Inflammatory macrophage (primary cell): ENCODE measurements around the gene TRIM69.
A peak's percentile ranks its signal among the peaks of the same experiment; 100 is the strongest.
"Not testable (repeated sequence)": the region's sequence is repeated elsewhere in the genome, so short reads cannot be mapped to it uniquely, and the experiment has no call there.

Experiments
- DNase-seq, 2 donors: peaks; one replicate each; pipeline ENCODE4 v3.0.0-alpha.2; 2020 to 2022

Gene TRIM69

DNA sequence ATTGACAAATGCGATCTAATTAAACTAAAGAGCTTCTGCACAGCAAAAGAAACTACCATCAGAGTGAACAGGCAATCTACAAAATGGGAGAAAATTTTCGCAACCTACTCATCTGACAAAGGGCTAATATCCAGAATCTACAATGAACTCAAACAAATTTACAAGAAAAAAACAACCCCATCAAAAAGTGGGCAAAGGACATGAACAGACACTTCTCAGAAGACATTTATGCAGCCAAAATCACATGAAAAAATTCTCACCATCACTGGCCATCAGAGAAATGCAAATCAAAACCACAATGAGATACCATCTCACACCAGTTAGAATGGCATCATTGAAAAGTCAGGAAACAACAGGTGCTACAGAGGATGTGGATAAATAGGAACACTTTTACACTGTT lies 7.1 kb downstream of the TRIM69 start:
- DNase-seq: not testable (repeated sequence)

DNA sequence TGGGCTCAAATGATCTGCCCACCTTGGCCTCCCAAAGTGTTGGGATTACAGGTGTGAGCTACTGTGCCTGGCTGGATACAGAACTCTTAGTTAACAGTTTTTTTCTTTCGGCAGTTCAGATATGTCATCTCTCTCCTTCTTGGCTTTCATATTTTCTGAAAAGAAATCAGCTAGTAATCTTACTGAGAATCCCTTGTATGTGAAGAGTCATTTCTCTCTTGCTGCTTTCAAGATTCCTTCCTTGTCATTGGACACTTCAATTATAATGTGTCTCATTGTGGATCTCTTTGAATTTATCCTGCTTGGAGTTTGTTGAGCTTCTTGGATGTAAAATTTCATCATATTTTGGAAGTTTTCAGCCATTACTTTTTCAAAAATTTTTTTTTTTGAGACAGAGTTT lies 17.0 kb downstream of the TRIM69 start:
- DNase-seq: no peak

DNA sequence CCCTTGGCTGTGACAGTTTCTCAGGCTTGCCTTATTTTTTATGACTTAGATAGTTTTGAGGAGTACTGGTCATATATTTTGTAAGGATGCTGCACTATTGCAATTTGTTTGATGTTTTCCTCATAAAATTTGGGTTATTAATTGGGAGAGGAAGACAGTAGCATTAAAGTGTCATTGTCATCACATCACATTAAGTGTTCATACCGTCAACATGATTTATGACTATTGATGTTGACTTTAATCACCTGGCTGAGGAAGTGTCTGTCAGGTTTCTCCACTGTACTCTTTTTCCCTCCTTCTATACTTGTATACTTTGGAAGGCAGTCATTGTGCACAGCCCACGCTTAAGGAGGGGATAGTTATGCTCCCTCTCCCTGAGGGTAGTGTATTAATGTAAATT lies 26.9 kb downstream of the TRIM69 start:
- DNase-seq: no peak

DNA sequence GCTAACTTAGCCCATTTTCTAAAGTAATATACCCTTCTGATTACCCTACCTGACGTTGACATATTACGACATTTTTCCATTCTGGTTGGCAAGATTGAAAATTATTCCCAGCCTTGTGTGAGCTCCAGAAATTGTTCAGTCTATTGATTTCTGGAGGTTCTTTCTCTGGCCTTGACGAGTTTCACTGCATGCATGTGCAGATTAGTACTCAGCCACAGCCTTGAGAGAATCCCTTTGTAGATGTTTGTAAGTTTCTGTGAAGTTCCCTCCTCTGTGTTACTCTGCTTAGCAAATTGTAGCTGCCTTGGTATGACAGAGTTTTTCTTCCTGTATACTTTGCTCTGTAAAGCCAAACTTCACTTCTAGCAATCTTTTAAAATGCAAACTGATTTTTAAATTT lies 27.5 kb downstream of the TRIM69 start:
- no peak for DNase-seq

DNA sequence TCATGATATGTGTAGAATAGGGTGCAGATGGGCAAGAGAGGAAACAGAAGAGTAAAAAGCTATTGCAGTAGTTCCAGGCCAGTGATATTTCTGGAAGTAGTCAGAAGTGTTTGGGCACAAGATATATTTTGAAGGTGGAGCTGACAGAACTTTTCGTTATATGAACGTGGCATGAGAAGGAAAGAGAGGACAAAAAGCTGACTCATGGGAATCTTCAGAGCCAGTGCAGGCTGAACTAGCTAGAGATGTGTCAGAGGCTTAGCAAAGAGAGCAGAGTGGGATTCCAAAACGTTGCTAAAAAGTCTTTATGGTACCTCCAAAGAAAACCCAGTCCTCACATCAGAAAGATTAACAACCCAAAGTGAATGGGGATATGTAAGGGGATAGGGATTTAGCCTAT lies 28.7 kb downstream of the TRIM69 start:
- DNase-seq: no peak

DNA sequence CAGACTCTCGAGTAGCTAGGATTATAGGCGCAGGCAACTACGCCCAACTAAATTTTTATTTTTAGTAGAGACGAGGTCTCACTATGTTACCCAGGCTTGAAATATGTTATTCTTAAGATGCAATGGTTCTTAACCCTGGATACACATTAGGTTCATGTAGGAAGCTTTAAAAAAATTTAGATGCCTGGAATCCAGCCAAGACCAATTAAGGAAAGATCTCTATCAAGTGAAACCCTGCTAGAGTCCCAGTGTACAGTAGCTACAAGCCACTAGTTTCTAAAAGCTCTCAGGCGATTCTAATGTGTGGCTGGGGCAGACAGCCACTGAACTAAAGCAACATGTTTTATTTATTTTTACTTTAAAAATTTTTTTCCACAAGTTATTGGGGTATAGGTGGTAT lies 33.2 kb downstream of the TRIM69 start:
- DNase-seq: no peak

DNA sequence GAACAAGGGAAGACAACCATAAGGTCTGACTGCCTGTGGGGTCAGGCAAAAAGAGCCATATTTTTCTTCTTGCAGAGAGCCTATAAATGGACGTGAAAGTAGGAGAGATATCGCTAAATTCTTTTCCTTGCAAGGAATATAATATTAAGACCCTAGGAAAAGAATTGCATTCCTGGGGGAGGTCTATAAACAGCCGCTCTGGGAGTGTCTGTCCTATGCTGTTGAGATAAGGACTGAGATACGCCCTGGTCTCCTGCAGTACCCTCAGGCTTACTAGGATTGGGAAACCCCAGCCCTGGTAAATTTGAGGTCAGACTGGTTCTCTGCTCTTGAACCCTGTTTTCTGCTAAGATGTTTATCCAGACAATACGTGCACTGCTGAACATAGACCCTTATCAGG lies 34.4 kb downstream of the TRIM69 start:
- DNase-seq: not testable (repeated sequence)

DNA sequence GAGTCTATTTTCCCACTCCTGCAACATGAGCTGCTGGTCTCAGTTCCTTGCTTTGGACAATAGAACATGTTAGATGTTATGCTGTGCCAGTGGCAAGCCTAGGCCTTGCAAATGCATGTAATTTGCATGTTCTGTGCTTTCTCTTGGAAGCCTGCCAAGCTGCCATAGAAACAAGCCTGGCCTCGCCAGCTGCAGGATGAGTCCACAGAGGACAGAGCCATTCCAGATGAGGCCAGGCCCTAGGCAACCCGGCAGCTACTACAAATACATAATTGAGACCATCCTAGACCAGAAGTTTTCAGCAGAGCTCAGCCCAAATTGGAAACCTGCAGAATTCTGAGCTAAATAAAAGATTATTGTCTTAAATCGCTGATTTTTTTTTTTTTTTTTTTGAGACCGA lies 39.6 kb downstream of the TRIM69 start:
- DNase-seq: no peak

DNA sequence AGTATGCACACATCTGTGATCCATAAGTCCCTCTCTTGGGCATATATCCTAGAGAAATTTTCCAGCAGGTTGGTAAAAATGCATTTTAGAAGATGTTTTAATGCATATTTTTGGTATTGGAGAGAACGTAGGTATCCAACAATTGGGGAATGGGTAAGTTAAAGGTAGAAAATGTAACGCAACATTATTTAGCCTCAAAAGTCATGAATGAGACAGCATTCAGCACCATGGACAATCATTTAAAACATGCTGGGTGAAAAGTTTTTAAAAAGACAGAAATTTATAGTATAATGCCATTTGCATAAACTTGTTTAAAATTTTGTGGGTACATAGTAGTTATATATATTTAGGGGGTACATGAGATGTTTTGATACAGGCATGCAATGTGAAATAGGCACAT lies 43.4 kb downstream of the TRIM69 start:
- DNase-seq: no peak

DNA sequence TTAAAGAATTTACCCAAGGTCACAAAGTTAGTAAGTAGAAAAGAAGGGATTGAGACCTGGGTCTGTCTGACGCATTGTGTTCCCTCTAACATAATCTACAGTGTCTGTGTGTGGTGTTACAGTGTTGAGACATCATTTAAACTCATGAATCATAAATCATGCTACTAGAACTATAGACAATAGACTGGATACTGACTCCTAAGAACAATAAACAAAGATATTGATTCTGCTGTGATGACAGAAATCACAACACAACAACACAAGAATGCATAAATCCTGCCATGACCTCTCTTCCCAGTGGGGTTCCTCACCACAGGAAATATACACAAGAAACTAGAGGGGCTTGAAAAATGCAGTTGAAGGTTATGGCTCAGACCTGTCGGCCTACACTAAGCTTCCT lies 44.3 kb downstream of the TRIM69 start:
- DNase-seq: no peak

DNA sequence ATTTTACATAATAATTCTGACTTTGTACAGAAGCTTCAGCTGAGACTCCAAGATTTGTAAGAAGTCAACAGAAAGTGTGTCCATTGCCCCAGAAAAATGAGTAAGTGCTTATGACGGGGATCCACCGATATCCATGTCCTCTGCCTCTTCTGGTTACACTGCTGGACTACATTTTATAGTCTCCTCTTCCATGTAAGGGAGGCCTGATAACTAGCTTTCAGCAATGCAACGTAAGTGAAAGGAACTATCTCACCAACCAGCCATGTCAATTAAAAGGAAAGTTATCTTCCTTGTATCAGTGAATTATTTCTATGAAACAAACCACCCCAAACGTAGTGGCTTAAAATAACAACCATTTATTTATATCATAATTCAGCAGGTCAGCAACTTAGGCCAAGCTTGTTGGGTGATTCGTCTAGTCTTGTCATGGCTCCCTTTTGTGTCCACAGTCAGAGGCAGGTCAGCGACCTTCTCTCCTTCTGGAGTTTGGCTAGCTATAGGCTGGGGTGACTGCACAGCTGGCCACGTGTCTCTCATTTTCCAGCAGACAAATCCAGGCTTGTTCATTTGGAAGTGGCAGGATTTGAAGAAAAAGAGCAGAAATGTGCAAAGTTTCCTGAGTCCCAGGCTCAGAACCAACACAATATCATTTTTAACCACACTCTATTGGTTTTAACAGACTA lies 44.9 kb downstream of the TRIM69 start:
- no peak for DNase-seq

DNA sequence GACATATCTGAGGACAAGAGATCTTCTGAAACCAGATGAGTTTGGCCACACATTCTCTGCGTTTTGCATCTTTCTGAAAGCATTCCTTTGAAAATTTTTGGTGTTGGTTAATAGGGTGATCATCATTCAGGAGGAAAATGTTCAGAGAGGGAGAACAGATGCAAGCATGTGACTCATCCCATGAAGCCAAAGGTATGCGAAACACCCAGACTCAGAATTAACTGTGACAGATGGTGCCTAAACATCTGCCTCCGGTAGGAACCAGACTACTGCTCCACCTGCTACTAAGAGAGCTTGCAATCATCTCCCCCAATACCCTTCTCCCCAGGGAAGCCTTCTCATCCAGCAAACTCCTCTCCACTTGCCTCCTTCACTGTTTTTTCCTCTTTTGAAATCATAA lies 46.2 kb downstream of the TRIM69 start:
- no peak for DNase-seq

DNA sequence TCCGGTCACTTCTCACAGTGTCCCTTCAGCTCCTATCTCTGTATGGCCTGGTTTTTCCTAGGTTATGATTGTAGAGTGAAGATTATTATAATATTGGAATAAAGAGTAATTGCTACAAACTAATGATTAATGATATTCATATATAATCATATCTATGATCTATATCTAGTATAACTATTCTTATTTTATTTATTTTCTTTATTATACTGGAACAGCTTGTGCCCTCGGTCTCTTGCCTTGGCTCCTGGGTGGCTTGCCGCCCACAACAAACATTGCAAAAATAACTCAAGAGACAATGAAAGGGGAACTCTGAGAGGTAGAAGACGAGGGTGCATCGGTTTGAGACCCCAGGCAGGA lies 48.6 kb downstream of the TRIM69 start:
- DNase-seq: not testable (repeated sequence)

DNA sequence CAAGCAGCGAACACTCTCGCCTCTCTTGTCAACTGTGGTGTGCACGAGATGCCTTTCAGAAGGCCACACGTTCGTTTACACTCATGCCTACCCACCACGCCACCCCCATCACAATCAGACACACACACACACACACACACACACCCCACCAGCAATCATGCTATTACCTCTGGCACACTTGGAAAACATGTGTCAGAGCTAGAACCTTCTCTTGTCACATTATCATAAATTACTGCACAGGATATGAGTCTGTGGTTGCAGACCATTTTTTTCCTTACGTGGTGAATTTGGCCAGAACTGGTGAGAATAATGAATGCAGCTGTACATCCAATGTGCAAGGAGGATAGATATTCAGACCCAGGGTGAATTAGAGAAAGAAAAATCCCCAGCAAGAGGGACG lies 52.4 kb downstream of the TRIM69 start:
- no peak for DNase-seq

DNA sequence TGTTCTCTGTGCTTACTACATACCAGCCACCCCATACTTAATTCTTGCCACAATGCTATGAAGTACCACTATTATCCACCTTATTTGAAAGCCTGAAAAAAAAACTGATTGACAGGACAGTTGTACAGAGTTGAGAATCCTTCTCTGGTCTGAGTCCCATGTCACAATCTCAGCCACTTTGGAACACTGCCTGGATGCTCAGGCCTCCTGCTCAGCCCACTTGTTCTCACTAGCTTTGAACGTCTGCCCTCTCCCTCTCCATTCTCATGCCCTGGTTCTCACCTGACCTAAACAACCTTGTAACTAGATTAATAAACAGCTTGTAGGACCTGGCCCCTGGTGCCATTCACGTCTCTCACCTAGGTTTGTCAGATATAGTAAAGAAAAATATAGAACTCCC lies 53.9 kb downstream of the TRIM69 start:
- DNase-seq: no peak

DNA sequence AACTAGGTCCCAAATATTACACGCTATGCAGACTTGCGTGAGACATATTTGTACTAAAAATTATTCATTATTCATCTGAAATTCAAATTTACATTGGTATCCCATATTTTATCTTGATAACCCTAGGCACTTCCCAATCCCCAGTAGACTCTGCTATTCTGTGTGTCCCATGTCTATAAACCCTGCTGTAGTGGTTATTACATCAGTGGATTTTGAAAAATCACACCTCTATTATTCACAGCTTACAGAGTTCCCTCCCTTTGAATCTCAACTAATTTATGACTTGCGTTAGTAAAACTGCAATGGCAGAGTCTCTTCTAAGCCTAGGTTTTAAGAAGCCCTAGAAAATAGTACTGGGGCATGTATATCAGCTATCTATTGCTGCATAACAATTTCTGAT lies 54.3 kb downstream of the TRIM69 start:
- DNase-seq: no peak

DNA sequence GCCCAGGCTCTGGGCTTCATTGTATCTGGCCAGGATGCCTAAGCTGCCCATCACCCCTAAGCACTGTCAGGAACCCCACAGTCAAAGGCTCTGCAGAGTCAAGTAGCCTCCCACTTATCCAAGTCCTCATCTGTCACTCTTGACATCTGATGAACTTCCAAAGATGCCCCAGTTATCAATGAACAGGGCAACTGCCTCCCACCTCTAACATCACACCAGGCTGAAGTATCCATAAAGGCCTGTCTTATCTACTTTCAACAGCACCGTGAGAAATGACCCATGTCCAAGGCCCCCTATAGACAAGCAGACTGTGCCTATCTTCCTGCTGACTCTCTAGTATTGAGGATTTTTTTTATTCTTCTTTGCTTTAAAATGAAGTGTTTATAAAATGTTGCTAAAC lies 56.4 kb downstream of the TRIM69 start:
- DNase-seq: no peak

DNA sequence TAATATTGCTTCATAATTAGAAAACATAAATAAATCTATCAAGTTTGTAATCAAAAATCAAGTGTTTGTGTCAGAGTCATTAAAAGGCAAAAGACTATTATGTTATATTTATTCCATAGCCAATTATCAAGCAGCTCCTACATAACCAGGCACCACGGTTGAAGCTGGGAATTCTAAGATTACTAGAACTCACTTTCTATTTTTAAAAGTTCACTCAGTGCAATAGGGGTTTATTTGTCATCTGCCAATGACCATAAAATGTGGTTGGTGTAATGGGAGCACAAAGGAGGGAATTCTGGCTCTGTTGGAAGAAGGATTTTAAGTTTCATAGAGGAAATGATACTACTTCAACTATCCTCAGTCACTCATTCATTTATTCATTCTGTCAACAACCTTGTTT lies 57.7 kb downstream of the TRIM69 start:
- DNase-seq: no peak

DNA sequence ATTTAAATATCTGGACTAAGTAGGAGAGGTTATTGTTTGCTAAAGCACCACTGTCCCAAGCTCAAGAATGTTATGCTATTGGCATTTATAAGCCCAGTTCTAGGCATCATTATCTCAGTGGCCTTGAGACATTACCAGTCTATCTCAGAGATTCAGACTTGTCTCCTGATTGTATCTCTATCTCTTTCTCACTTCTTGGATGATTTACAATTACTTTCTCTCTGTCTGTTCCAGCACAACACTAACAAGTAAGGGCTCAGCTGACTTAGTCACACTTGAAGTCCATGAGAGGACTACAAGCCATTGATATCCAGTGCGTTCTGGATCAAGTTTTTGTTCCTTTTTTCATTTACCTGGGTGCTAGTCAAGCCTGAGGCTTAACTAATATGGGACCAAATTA lies 60.2 kb downstream of the TRIM69 start:
- DNase-seq: no peak

DNA sequence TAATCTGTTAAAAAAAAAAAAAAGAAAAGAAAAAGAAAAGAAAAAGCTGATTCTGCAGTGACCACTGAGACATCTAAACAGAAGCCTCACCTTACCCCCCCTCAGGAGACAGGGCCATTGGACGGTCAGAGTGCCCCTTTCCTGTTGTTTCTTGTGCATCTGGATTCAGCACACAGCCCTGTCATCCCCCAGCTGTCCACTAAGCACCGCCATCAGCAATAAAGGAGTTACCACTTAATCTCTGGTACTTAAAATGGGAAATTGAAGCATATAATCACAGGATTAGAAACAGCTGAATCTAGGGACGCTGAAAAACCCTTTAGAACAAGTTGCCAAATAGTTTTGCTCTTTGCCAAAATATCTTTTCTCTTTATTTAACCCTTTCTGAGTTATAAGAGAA lies 62.5 kb downstream of the TRIM69 start:
- DNase-seq: peak in 1 of 2 donors; percentile 11

DNA sequence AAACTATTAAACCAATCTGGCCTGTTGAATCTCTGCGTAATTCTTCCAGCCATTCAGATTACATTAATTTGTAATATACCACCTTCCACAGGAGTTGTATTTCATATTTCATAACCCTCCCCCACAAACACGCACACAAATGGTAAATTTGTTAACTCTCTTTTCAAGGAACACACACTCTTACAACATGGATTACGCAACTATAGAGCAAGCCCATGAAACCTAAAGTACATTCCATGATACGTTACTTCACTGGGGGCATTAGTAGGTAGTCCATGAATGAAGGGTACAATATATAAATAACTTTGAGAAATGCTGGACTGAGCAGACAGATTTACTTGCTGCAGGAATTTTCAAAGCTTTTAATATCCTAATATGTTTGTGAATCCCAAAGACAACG lies 65.0 kb downstream of the TRIM69 start:
- peak; percentile 4 to 25 for DNase-seq

DNA sequence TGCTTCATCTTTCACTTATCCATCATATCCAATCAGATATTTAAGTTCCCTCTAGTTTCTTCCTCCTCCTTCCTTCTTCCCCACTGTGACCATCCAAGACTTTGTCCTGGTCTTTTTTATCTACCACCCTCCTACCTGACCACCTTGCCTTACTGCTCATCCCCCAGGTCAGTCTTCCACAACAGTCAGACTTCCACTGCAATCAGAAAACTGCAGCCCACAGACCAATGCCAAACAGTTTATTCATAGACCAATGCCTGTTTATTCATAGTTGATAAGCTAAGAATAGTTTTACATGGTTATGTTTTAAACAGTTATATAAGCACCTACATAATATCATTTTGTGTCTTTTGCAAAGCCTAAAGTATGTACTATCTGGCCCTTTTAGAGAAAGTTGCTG lies 65.5 kb downstream of the TRIM69 start:
- no peak for DNase-seq

DNA sequence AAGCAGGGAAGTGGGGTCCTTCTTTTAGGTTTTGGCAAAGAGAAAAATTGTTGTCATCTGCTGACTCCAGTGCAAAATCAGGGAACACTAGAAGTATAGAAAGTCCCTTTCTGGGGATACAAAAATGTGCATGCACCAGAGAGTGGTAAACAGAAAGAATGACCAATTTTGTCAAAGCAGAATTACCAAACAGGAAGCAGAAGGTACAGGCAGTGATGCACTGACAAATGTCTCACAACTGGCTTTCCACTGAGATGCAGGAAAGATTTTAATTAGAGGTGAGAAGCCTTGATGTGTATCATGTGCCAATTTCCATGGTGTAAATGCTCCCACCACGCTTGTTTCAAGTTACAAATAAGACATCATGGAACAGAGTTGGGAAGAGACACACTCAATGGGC lies 66.0 kb downstream of the TRIM69 start:
- no peak for DNase-seq

DNA sequence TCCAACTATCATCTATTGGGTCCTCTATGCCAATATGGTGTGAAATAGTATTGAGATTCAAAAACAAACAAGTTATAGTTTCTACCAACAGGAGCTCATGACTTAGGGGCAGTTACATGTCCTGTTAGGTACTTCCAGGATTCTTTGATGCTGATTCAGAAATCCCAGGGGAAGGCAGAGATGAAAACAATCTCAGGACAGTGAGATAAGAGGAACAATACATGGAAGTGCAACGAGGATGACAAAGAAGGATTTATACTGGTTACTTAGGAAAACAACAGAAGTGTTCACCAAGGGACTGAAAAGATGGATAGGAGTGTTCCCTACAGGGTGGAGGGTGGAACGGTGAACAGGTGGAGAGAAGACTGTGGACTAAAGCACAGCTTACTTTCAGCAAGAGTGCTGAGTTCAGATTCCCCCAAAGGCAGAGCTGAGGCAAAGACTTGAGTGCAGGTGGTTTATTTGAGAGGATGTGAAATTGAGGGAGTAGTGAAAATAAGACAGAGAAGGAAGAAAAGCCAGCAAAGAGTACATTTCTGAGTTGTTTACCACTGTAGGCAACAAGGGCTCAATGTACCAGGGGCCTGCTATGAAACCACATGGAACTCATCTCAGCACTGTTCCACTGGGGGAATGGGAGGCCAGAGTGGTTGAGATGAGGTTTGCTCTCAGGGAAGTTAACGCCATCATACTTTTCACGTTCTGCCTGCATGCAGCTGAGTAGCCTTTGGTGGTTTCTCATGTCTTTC lies 68.1 kb downstream of the TRIM69 start:
- DNase-seq: no peak

DNA sequence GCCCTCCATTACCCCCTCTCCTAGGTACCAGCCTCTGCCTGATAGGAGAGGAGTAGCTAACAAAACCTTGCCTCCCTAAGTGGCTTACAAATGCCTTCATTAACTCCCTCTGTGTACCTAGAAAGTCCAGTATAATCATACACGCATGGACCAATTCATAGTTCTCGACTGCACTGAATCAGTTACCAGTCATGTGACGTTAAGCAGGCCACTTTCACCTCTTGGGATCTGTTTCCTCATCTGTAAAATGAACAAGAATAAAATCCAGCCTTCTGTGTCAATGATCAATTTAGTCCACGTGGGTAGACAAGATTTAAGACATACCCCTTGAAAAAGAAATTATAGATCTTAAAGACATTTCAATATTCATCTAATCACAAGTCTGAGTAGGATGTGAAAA lies 72.2 kb downstream of the TRIM69 start:
- DNase-seq: no peak
